GM21717 (cell line): ENCODE measurements around the gene MUC5AC.

Source experiments
- ATAC-seq: cut with Tn5 transposase; IDR thresholded peaks from one replicate; pipeline ENCODE4 v1.9.1; 2021; ENCODE audit warnings: mild to moderate bottlenecking, moderate library complexity; ENCODE audit not compliant: unreplicated experiment

The MUC5AC gene

GRCh38 chr11:1120532-1121330, 37.0 kb upstream of the MUC5AC start:
- no peak for ATAC-seq

DNA sequence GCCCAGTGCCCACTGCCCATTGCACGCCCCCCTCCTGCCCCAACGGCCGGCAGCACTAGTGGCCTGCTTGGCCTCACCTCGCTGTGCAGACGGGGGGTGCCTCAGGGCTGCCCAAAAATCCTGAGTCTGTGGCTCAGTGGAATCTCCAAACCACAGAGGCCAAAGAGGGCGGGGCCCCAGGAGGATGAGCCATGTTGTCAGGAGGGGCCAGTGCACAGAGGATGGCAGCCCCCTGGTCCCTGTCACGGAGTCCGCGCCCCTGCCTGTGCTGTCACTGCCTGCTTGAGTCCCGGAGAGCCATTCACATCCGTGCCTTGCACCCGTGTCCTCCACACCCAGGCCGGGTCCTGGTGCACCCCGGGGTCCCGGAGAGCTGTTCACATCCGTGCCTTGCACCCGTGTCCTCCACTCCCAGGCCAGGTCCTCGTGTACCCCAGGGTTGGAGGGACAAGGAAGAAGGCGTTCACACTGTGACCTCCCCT, 36.4 kb upstream of the MUC5AC start:
- no peak for ATAC-seq

GRCh38 chr11:1121813-1122663, 35.7 kb upstream of the MUC5AC start:
- no peak for ATAC-seq

GRCh38 chr11:1122664-1123002, 35.1 kb upstream of the MUC5AC start:
- ATAC-seq: no peak

GRCh38 chr11:1123970-1124369, 33.8 kb upstream of the MUC5AC start:
- no peak for ATAC-seq

DNA sequence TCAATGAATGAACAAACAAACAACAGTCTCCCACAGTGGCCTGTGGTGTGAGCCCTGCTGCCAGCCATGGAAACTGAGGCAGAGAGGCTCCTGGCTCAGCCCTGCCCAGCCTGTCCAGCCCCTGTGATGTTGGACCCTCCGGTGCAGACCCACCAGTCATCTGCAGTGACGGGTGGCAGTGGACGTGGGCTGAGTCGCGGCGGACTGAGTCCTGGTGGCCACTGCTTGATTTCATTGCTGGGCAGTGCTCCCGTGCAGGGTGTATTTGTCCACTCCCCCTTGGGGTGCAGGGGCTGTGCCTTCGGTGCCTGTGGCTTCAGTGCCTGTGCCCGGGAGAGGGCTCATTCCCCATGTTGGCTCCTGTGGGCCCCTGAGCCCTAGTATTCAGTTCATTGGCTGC, 31.9 kb upstream of the MUC5AC start:
- ATAC-seq: no peak

DNA sequence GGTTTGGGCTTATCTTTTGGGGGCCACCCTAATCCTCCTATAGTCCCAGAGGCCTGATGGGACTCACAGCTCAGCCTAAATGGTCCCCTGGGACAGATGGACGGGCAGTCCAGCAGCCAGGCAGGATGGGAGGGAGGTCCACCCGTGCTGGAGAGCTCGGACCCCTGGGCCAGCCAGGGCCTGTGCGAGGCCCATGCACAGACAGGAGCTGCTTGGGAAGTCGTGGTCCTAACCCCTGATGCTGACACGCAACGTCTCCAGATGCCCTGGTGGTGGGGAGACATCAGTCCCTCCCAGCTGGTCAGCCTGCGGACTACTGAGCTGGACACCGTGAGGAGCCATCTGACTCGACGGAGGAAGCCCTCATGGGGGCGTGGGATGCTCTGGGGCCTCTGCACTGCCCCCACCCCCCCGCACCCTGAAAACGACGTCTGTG, 31.2 kb upstream of the MUC5AC start:
- ATAC-seq: no peak

DNA sequence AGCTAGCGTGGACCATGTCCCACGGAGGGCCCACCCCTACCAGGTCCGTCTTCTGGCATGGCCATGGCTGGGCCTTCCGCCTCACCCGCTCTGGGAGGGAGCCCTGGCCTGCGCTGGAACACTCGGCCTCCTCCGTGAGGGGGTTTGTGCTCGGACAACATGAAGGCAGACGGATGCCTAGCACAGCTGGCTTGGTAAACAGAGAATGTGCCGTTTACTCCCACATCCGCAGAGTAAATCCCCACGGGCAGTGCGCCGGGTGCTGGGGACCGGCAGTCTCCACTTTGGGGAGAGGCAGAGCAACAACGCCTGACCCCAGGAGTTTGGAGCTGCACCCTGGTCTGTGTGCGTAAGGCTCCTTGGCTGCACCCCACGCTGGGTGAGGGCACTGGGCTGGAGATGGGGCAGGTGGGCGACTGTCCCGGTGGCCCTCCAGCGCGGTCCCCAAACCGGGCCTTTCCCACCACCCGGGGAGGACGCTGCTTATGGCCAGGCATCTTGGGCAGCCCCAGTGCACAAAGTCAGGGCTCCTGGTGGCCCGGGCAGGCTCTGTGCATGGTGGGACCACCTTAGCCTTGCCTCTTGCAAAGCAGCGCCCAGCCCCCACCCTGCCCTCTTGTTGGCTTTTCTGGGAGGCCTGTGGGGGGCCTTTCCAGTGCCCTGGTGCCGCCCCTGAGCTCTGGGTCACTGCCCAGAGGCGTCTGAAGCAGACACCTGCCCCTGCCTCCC, 30.7 kb upstream of the MUC5AC start:
- no peak for ATAC-seq

DNA sequence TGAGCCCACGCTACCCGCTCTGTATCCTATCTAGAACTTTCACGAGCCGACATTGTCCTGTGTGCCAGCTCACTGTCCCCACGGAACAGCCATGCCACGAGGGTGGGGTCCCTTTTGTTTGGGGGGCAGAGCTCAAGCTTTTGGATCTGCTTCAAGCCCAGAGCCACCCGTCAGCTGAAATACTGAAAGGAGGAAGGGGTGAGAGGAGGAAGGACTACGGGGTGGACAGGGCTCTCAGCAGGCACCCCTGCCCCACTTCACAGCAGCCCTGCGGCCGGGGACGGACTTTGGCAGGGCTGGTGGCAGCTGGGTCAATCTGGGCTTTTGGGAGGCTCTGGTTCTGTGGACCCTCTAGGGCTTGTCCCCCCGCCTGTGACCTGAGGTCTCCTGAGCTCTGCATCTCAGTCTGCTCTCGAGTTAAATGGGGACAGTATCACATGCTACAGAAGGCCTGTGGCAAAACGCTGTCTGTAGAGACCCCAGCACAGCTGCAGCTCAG, 30.0 kb upstream of the MUC5AC start:
- ATAC-seq: no peak

DNA sequence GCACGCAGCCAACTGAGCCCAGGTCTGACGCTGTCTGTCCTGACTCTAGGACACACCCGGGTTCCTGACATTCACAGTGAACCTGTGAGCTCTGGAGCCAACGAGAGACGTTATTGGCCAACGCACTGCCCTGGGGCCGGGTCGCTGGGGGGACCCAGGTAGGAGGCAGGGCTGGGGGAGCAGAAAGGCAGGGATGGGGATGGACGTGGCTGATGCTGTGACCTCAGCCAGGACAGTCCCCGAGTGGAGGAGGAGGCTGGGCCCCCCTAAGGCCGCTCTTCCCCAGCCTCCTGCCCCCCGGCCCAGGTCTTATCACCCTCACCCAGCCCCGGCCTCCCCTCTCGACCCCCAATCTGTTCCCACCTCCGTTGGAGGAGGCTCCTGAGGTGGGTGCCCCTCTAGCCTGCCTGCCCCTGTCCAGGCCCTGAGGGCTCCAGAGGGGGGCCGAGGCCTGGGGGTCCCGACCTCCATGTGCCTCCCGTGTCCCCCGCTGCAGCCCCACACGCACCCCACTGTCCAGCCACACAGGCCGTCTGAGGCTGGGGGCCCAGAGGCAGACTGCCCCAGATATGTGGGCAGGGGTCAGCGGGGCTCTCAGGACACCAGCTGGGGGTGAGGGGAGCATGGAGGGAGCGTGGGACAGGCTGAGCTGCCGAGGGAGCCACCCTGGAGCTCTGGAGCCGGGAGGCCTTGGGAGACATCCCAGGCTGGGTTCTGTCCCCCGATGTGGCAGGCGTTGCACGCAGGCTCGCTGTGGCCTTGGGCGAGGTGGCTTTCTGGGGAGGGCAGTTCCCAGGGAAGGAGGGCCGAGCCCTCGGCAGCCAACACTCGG, 29.2 kb upstream of the MUC5AC start:
- no peak for ATAC-seq

GRCh38 chr11:1129143-1129610, 28.6 kb upstream of the MUC5AC start:
- no peak for ATAC-seq

- no peak for ATAC-seq
Observed at GRCh38 chr11:1129611-1130160, 28.1 kb upstream of the MUC5AC start.

DNA sequence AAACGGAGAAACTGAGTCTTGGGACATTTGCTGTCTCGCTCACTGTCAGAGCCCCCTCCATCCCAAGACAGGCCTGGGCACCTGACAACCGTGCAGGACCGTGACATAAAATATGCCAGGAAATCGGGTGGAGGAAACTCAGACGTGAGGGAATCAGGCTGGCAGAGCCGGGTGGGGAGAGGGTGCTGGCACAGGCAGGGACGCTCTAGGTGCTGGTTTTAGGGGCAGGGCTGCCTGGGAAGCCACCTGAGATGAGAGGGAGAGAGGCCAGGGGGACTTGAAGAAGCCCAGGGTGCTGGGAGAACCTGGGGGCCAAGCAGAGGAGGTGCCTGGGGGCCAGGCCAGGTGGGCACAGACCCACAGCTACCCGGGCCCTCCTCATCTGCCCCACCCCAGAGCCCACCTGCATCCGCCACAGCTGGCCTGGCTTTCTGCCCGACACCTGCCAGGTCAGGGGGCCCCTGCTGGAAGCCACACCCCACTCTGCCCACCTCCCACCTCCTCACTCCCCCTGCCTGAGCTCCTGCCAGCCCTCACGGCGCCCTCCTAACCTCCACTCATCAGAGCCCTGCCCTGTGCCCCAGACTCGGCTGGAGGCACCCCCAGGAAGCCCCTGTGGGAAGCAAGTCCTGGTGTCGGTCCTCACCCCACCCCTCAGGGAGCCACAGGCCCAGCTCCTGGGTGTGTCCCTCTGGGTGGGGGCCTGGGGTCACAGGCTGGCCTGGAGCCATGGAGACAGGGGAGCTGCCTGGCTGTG, 27.3 kb upstream of the MUC5AC start:
- ATAC-seq: no peak

DNA sequence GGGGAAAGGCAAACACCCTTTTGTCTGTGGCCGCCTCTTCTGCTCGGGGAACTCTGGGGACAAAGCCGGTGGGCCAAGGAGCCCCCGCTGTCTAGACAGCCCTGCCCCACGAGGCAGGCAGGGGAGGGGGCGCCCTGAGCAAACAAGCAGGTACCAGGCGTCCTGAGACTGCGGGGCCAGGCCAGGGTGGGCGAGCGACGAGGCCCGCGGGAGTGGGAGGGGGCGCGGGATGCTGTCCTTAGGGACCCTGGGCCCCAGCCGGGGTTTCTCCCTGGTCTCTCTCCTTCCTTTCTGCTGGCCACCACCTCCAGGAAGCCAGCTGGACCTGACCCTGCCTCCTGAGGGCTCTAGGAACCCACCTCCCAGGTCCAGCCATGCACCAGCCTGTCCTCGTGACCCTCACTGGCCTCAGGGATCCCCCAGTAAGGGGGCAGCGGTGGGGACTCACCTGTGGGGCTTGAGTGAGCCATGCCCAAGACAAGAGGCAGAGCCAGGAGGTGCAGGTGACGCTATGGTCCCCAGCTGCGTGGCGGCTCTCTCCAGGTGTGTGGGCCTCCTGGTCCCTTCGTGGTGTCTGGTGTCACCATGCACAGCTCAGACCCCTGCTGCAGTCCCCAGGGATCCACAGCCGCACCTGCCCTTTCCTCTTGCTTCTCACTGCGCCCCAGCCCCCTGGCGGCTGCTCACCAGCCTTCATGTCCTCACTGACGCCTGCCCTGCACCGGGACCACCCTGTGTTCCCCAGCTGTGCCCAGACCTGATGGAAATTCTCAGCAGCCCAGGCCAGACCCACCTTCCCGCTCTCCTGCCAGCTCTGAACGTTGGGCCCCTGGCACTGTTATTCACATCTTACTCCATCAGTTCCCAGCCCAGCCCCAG, 26.5 kb upstream of the MUC5AC start:
- ATAC-seq: no peak

GRCh38 chr11:1134848-1135445, 22.8 kb upstream of the MUC5AC start:
- ATAC-seq: no peak

GRCh38 chr11:1138097-1138496, 19.7 kb upstream of the MUC5AC start:
- no peak for ATAC-seq

GRCh38 chr11:1139441-1140083, 18.2 kb upstream of the MUC5AC start:
- ATAC-seq: no peak
